ENCODE results near the gene IDI2. TPM values are rescaled to one million over a fixed set of nuclear protein-coding genes. Genes with fewer than 3 reads are reported as not detected.
"Not testable (repeated sequence)": the region's sequence is repeated elsewhere in the genome, so short reads cannot be mapped to it uniquely, and the experiment has no call there.

IDI2 gene
- total and polyA plus RNA-seq, 2 donors (not counting 1 experiment from before 2014, with no cell fraction given) = not detected

DNA sequence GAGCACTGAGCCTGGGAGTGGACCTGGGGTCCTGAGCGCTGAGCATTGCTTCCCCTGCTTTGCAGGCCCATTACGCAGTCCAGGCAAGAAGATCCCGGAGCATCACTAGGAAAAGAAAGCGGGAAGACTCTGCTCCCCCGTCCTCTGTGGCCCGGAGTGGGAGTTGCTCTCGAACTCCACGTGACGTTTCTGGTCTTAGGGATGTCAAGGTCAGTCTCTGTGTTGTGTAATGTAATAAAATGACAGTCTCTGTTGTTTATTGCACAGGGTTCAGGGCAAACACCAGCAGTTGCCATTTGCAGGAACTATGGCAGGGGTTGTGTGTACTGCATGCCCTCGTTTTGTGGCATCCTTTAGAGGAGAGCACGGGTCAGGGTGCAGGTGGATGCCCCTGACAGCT, 10.0 kb downstream of the IDI2 start:
- no peak overlapping the region for H3K4me2 ChIP-seq (ENCODE audit: extremely low read depth, insufficient read depth, low read length)
- no peak overlapping the region for H3K4me3 ChIP-seq (replicated peaks in 1 of 4; ENCODE audit: control extremely low read depth in 1 of 4, insufficient read depth in 1 of 4, low read depth in 3 of 4, low read length in 4 of 4)
- no peak for DNase-seq (ENCODE audit: low read depth in 2 of 2)
- H3K27me3 ChIP-seq (ENCODE audit: control insufficient read depth, insufficient read depth, low read length) = no peaks in the 10 kb centered on the region
- no peak overlapping the region for H3K27ac ChIP-seq (ENCODE audit: insufficient read depth, low read length)
- H3K36me3 ChIP-seq (ENCODE audit: control insufficient read depth, insufficient read depth, low read length) = peaks cover 32% of the 10 kb centered on the region
- H2AFZ ChIP-seq (ENCODE audit: low read length) = no peak overlapping the region
- no peaks in the 10 kb centered on the region for H3K4me1 ChIP-seq (ENCODE audit: control insufficient read depth, extremely low read depth, insufficient read depth, low read length)
- no peaks in the 10 kb centered on the region for H4K20me1 ChIP-seq (ENCODE audit: control insufficient read depth, extremely low read depth, insufficient read depth, low read length)
- TF ChIP-seq EZH2 (IDR thresholded peaks at IDR 0.05; ENCODE audit: low read length, missing control alignments) = no peak
- no peak for TF ChIP-seq CTCF (conservative IDR thresholded peaks at IDR 0.05 in 1 of 2, IDR thresholded peaks at IDR 0.05 in 1 of 2; ENCODE audit: low read depth in 1 of 2, low read length in 2 of 2)
- H3K79me2 ChIP-seq (ENCODE audit: control insufficient read depth, insufficient read depth, low read length) = no peaks in the 10 kb centered on the region
- H3K9ac ChIP-seq (ENCODE audit: insufficient read depth, low read length) = no peak overlapping the region
- H3K9me3 ChIP-seq (ENCODE audit: control insufficient read depth, insufficient read depth, low read depth, low read length) = no peaks in the 10 kb centered on the region

GRCh38 chr10:1011696-1012095, 14.0 kb downstream of the IDI2 start:
- Histone ChIP-seq H3K4me3 (replicated peaks in 1 of 4; ENCODE audit: control extremely low read depth in 1 of 4, insufficient read depth in 1 of 4, low read depth in 3 of 4, low read length in 4 of 4) (no peak overlapping the region), H3K36me3 (ENCODE audit: control insufficient read depth, insufficient read depth, low read length) (peaks cover 34% of the 10 kb centered on the region), H3K4me1 (ENCODE audit: control insufficient read depth, extremely low read depth, insufficient read depth, low read length) (no peaks in the 10 kb centered on the region), H4K20me1 (ENCODE audit: control insufficient read depth, extremely low read depth, insufficient read depth, low read length) (no peaks in the 10 kb centered on the region), H3K4me2 (ENCODE audit: extremely low read depth, insufficient read depth, low read length) (no peak overlapping the region), H2AFZ (ENCODE audit: low read length) (no peak overlapping the region), H3K9ac (ENCODE audit: insufficient read depth, low read length) (no peak overlapping the region), H3K27ac (ENCODE audit: insufficient read depth, low read length) (no peak overlapping the region), H3K79me2 (ENCODE audit: control insufficient read depth, insufficient read depth, low read length) (no peaks in the 10 kb centered on the region), H3K27me3 (ENCODE audit: control insufficient read depth, insufficient read depth, low read length) (no peaks in the 10 kb centered on the region), H3K9me3 (ENCODE audit: control insufficient read depth, insufficient read depth, low read depth, low read length) (no peaks in the 10 kb centered on the region)
- DNase-seq (ENCODE audit: low read depth in 2 of 2) = no peak
- TF ChIP-seq EZH2 (IDR thresholded peaks at IDR 0.05; ENCODE audit: low read length, missing control alignments) (no peak), CTCF (conservative IDR thresholded peaks at IDR 0.05 in 1 of 2, IDR thresholded peaks at IDR 0.05 in 1 of 2; ENCODE audit: low read depth in 1 of 2, low read length in 2 of 2) (no peak)

- no peak for DNase-seq (ENCODE audit: low read depth in 2 of 2)
- no peak overlapping the region for H3K4me3 ChIP-seq (replicated peaks in 1 of 4; ENCODE audit: control extremely low read depth in 1 of 4, insufficient read depth in 1 of 4, low read depth in 3 of 4, low read length in 4 of 4)
- no peak overlapping the region for H3K4me2 ChIP-seq (ENCODE audit: extremely low read depth, insufficient read depth, low read length)
- TF ChIP-seq EZH2 (IDR thresholded peaks at IDR 0.05; ENCODE audit: low read length, missing control alignments) (no peak), CTCF (conservative IDR thresholded peaks at IDR 0.05 in 1 of 2, IDR thresholded peaks at IDR 0.05 in 1 of 2; ENCODE audit: low read depth in 1 of 2, low read length in 2 of 2) (no peak)
- peaks cover 32% of the 10 kb centered on the region for H3K36me3 ChIP-seq (ENCODE audit: control insufficient read depth, insufficient read depth, low read length)
- H3K27ac ChIP-seq (ENCODE audit: insufficient read depth, low read length) = no peak overlapping the region
- no peaks in the 10 kb centered on the region for H3K79me2 ChIP-seq (ENCODE audit: control insufficient read depth, insufficient read depth, low read length)
- no peaks in the 10 kb centered on the region for H3K27me3 ChIP-seq (ENCODE audit: control insufficient read depth, insufficient read depth, low read length)
- no peaks in the 10 kb centered on the region for H4K20me1 ChIP-seq (ENCODE audit: control insufficient read depth, extremely low read depth, insufficient read depth, low read length)
- H3K4me1 ChIP-seq (ENCODE audit: control insufficient read depth, extremely low read depth, insufficient read depth, low read length) = no peaks in the 10 kb centered on the region
- H3K9me3 ChIP-seq (ENCODE audit: control insufficient read depth, insufficient read depth, low read depth, low read length) = no peaks in the 10 kb centered on the region
- no peak overlapping the region for H3K9ac ChIP-seq (ENCODE audit: insufficient read depth, low read length)
- no peak overlapping the region for H2AFZ ChIP-seq (ENCODE audit: low read length)
Measured at GRCh38 chr10:1010703-1011102, 15.0 kb downstream of the IDI2 start.

DNA sequence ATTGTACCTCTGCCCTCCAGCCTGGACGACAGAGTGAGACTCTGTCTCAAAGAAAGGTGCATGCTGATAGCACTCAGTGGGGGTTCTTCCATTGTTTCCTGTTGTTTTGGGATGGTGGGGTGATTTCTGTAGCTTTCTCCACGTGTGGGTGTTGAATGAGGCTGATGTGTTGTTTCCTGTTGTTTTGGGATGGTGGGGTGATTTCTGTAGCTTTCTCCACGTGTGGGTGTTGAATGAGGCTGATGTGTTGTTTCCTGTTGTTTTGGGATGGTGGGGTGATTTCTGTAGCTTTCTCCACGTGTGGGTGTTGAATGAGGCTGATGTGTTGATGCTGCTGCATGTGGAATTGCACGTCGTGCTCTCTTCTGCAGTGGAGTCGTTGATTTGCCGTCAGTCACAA, 15.7 kb downstream of the IDI2 start:
- H4K20me1 ChIP-seq (ENCODE audit: control insufficient read depth, extremely low read depth, insufficient read depth, low read length); H3K27ac ChIP-seq (ENCODE audit: insufficient read depth, low read length); H2AFZ ChIP-seq (ENCODE audit: low read length); H3K27me3 ChIP-seq (ENCODE audit: control insufficient read depth, insufficient read depth, low read length); DNase-seq (ENCODE audit: low read depth in 2 of 2); H3K4me1 ChIP-seq (ENCODE audit: control insufficient read depth, extremely low read depth, insufficient read depth, low read length); H3K4me3 ChIP-seq (replicated peaks in 1 of 4; ENCODE audit: control extremely low read depth in 1 of 4, insufficient read depth in 1 of 4, low read depth in 3 of 4, low read length in 4 of 4); H3K9ac ChIP-seq (ENCODE audit: insufficient read depth, low read length); H3K9me3 ChIP-seq (ENCODE audit: control insufficient read depth, insufficient read depth, low read depth, low read length); H3K4me2 ChIP-seq (ENCODE audit: extremely low read depth, insufficient read depth, low read length); H3K79me2 ChIP-seq (ENCODE audit: control insufficient read depth, insufficient read depth, low read length): not testable (repeated sequence)
- peaks cover 31% of the 10 kb centered on the region for H3K36me3 ChIP-seq (ENCODE audit: control insufficient read depth, insufficient read depth, low read length)
